K562 (cell line): Measurements from ENCODE around the gene TRA2B. TPM values are rescaled to one million over a fixed set of nuclear protein-coding genes. Genes with fewer than 3 reads are reported as not detected.

Source experiments
- ASH1L ChIP-seq: fragments of 450-650 bp; IDR thresholded peaks from 2 replicates; pipeline ENCODE4 v1.6.1; 2018; ENCODE audit warnings: borderline replicate concordance, mild to moderate bottlenecking, low read depth; ENCODE audit not compliant: partially characterized antibody
- BRF1 ChIP-seq: IDR thresholded peaks from 3 replicates; pipeline ENCODE4 v1.6.1; 2011; ENCODE audit warnings: borderline replicate concordance, mild to moderate bottlenecking; ENCODE audit not compliant: insufficient read length; ENCODE audit errors: extremely low read depth
- CBFB ChIP-seq: sonication (generic); formaldehyde crosslinking; IDR thresholded peaks from 2 replicates; pipeline ENCODE4 v1.4.0; 2020; ENCODE audit warnings: mild to moderate bottlenecking, missing genetic modification reagents
- CBX3 ChIP-seq, 2 experiments: IDR thresholded peaks; 1 replicate in 1 of 2; 2 replicates in 1 of 2; pipeline ENCODE4 v1.6.1; 2012; ENCODE audit warnings: inconsistent platforms in 2 of 2, low read length in 2 of 2, borderline replicate concordance in 1 of 2, control low read depth in 1 of 2
- CBX5 ChIP-seq: IDR thresholded peaks from 2 replicates; pipeline ENCODE4 v1.6.1; 2014; ENCODE audit warnings: low read depth, borderline replicate concordance
- HDGF ChIP-seq: fragments of 450-650 bp; IDR thresholded peaks from 2 replicates; pipeline ENCODE4 v1.6.1; 2016
- KAT7 ChIP-seq: sonication (generic); formaldehyde crosslinking; IDR thresholded peaks from 2 replicates; pipeline ENCODE4 v1.8.0; 2022; ENCODE audit warnings: missing genetic modification reagents, mild to moderate bottlenecking, borderline replicate concordance
- KHSRP ChIP-seq: fragments of 450-650 bp; IDR thresholded peaks from 2 replicates; pipeline ENCODE4 v1.6.1; 2017
- LARP7 ChIP-seq: fragments of 450-650 bp; IDR thresholded peaks from 2 replicates; pipeline ENCODE4 v1.6.1; 2016
- PTBP1 ChIP-seq: fragments of 200-400 bp; formaldehyde crosslinking; IDR thresholded peaks from 2 replicates; pipeline ENCODE4 v1.6.1; 2017; ENCODE audit warnings: low read depth, low read length
- SP1 ChIP-seq: sonication (generic); formaldehyde crosslinking; IDR thresholded peaks from 2 replicates; pipeline ENCODE4 v1.8.1; 2022; ENCODE audit warnings: mild to moderate bottlenecking, missing genetic modification reagents
- XRCC5 ChIP-seq: fragments of 200-400 bp; formaldehyde crosslinking; IDR thresholded peaks from 2 replicates; pipeline ENCODE4 v1.6.1; 2017; ENCODE audit warnings: low read depth, mild to moderate bottlenecking, low read length
- ZNF551 ChIP-seq: fragments of 250-450 bp; sonication (Bioruptor Pico); IDR thresholded peaks from 2 replicates; pipeline ENCODE4 v1.5.0; 2021; ENCODE audit warnings: mild to moderate bottlenecking, moderate library complexity
- ZNF57 ChIP-seq: fragments of 450-650 bp; formaldehyde crosslinking; IDR thresholded peaks from 2 replicates; pipeline ENCODE4 v1.4.0; 2020; ENCODE audit warnings: mild to moderate bottlenecking, moderate library complexity
- polyA plus RNA-seq, 8 experiments: library from polyadenylated mRNA; depleted of rRNA in 4 of 8; stranded (reverse) in 5 of 8; unstranded in 3 of 8; fragments of >200 nt; fragmentation: Nextera tagmentation in 2 of 8; fragmentation: Illumina TruSeq in 1 of 8; extraction: Ambion mirVana in 2 of 8; extraction: Trizol in 1 of 8; gene quantifications; 2 replicates each; pipeline versions ENCODE4 v1.2.1 to v1.2.3, GENCODE V29; 2011 to 2014; ENCODE audit warnings: inconsistent platforms in 1 of 8, missing spikeins in 1 of 8
- total RNA-seq, 7 experiments: library from RNA; depleted of rRNA in 6 of 7; stranded (reverse); fragments of >200 nt in 6 of 7; fragmentation: Illumina TruSeq in 2 of 7; extraction: Trizol in 2 of 7; gene quantifications; 2 replicates each; pipeline versions ENCODE4 v1.2.1 to v1.2.3, GENCODE V29; 2011 to 2021; ENCODE audit warnings: low replicate concordance in 1 of 7
- TF ChIP-seq, protein P1 (sequence below): fragments of 250-450 bp; sonication (Bioruptor Pico); IDR thresholded peaks from 2 replicates; pipeline ENCODE4 v1.6.1; 2021; ENCODE audit warnings: mild to moderate bottlenecking
- TF ChIP-seq, protein P2 (sequence below): fragments of 450-650 bp; IDR thresholded peaks from 2 replicates; pipeline ENCODE4 v1.6.1; 2016; ENCODE audit warnings: low read depth, mild to moderate bottlenecking, moderate library complexity
- TF ChIP-seq, protein P3 (sequence below): fragments of 450-650 bp; IDR thresholded peaks from 2 replicates; pipeline ENCODE4 v1.6.1; 2016; ENCODE audit warnings: antibody characterized with exemption
- TF ChIP-seq, protein P4 (sequence below): sonication (generic); formaldehyde crosslinking; IDR thresholded peaks from 2 replicates; pipeline ENCODE4 v1.8.0; 2022; ENCODE audit warnings: missing genetic modification reagents, mild to moderate bottlenecking, moderate library complexity, borderline replicate concordance
- TF ChIP-seq, protein P5 (sequence below): sonication (generic); formaldehyde crosslinking; IDR thresholded peaks from 2 replicates; pipeline ENCODE4 v1.8.0; 2022; ENCODE audit warnings: mild to moderate bottlenecking, low read depth, missing genetic modification reagents
- TF ChIP-seq, protein P6 (sequence below): fragments of 450-650 bp; formaldehyde crosslinking; IDR thresholded peaks from 2 replicates; pipeline ENCODE4 v1.4.0; 2020; ENCODE audit warnings: mild to moderate bottlenecking, mixed read lengths
- TF ChIP-seq, protein P7 (sequence below): sonication (generic); formaldehyde crosslinking; IDR thresholded peaks from 2 replicates; pipeline ENCODE4 v1.8.1; 2022; ENCODE audit warnings: missing genetic modification reagents

The TRA2B gene
- total and polyA plus RNA-seq, 9 of the 15 experiments (the other 6 are each of a cell fraction or from before 2014, with no cell fraction given), result 105 to 411 (median 278) TPM

DNA sequence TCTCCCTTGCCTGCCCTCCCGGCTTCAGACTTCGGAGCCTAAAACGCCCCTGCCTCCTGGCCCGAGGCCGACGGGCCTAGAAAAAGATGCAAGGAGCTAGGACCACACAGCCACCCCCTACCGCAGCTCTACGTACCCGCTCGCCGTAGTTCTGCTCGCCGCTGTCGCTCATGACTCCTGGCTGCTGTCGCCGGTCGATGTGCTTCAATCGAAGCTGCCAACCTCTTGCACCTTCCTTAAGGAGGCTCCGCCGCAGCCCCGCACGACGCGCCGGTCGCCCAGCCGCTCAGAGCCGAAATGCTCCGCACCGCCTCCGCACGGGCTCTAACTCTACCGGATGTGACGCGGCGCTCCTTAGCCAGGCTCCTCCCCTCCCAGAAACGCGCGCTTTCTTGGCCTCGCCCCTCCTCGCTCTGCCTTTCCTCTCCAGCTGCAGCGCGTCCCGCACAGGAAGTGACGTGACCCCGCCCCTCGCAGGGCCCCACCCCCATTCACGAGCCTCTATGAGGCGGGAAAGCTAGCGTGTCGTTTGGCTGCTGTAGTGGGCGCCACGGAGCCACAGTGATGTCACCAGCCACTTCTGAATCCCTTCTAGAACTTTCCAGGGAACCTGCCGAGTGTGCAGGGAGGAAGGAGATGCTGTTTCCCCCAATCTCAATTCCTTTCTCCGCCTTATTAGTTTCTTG is at the start of gene TRA2B (continued):
- TF ChIP-seq, protein P1, sequence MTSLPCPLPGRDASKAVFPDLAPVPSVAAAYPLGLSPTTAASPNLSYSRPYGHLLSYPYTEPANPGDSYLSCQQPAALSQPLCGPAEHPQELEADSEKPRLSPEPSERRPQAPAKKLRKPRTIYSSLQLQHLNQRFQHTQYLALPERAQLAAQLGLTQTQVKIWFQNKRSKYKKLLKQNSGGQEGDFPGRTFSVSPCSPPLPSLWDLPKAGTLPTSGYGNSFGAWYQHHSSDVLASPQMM (CRISPR knock-in tag), result no peak
- TF ChIP-seq KHSRP, result no peak
- no peak for TF ChIP-seq XRCC5
- TF ChIP-seq, protein P2, sequence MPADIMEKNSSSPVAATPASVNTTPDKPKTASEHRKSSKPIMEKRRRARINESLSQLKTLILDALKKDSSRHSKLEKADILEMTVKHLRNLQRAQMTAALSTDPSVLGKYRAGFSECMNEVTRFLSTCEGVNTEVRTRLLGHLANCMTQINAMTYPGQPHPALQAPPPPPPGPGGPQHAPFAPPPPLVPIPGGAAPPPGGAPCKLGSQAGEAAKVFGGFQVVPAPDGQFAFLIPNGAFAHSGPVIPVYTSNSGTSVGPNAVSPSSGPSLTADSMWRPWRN, result no peak
- TF ChIP-seq, protein P3, sequence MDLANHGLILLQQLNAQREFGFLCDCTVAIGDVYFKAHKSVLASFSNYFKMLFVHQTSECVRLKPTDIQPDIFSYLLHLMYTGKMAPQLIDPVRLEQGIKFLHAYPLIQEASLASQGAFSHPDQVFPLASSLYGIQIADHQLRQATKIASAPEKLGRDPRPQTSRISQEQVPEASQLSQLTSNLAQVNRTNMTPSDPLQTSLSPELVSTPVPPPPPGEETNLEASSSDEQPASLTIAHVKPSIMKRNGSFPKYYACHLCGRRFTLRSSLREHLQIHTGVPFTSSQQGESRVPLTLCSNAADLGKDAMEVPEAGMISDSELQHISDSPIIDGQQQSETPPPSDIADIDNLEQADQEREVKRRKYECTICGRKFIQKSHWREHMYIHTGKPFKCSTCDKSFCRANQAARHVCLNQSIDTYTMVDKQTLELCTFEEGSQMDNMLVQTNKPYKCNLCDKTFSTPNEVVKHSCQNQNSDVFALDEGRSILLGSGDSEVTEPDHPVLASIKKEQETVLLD, result peak; percentile 20; the same call in 1 of the 2 replicates
- TF ChIP-seq PTBP1, result no peak
- TF ChIP-seq, protein P4, sequence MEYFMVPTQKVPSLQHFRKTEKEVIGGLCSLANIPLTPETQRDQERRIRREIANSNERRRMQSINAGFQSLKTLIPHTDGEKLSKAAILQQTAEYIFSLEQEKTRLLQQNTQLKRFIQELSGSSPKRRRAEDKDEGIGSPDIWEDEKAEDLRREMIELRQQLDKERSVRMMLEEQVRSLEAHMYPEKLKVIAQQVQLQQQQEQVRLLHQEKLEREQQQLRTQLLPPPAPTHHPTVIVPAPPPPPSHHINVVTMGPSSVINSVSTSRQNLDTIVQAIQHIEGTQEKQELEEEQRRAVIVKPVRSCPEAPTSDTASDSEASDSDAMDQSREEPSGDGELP (CRISPR knock-in tag), result peak; percentile 97
- TF ChIP-seq ZNF57 (CRISPR knock-in tag), result no peak
- TF ChIP-seq, protein P5, sequence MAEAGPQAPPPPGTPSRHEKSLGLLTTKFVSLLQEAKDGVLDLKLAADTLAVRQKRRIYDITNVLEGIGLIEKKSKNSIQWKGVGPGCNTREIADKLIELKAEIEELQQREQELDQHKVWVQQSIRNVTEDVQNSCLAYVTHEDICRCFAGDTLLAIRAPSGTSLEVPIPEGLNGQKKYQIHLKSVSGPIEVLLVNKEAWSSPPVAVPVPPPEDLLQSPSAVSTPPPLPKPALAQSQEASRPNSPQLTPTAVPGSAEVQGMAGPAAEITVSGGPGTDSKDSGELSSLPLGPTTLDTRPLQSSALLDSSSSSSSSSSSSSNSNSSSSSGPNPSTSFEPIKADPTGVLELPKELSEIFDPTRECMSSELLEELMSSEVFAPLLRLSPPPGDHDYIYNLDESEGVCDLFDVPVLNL (CRISPR knock-in tag), result 0 out of 2 replicates have a peak, but pooled peaks have one; percentile 72
- TF ChIP-seq SP1 (CRISPR knock-in tag), result peak; percentile 86
- no peak; the same call in 1 of the 2 replicates for TF ChIP-seq LARP7
- no peak for TF ChIP-seq ZNF551 (CRISPR knock-in tag)
- peak; percentile 80; the same call in 1 of the 2 replicates for TF ChIP-seq KAT7 (CRISPR knock-in tag)
- TF ChIP-seq BRF1, result no peak
- peak in 1 of 2 experiments; percentile 95; a peak in 2 of 3 replicates for TF ChIP-seq CBX3 (IDR thresholded peaks at IDR 0.05; ENCODE audit: borderline replicate concordance in 1 of 2, low read length in 2 of 2)
- TF ChIP-seq CBFB (CRISPR knock-in tag), result peak; percentile 60; the same call in 1 of the 2 replicates
- peak; percentile 19; the same call in 1 of the 2 replicates for TF ChIP-seq CBX5
- TF ChIP-seq, protein P6, sequence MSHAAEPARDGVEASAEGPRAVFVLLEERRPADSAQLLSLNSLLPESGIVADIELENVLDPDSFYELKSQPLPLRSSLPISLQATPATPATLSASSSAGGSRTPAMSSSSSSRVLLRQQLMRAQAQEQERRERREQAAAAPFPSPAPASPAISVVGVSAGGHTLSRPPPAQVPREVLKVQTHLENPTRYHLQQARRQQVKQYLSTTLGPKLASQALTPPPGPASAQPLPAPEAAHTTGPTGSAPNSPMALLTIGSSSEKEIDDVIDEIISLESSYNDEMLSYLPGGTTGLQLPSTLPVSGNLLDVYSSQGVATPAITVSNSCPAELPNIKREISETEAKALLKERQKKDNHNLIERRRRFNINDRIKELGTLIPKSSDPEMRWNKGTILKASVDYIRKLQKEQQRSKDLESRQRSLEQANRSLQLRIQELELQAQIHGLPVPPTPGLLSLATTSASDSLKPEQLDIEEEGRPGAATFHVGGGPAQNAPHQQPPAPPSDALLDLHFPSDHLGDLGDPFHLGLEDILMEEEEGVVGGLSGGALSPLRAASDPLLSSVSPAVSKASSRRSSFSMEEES (CRISPR knock-in tag), result no peak
- TF ChIP-seq HDGF, result no peak
- TF ChIP-seq ASH1L, result no peak
- TF ChIP-seq, protein P7, sequence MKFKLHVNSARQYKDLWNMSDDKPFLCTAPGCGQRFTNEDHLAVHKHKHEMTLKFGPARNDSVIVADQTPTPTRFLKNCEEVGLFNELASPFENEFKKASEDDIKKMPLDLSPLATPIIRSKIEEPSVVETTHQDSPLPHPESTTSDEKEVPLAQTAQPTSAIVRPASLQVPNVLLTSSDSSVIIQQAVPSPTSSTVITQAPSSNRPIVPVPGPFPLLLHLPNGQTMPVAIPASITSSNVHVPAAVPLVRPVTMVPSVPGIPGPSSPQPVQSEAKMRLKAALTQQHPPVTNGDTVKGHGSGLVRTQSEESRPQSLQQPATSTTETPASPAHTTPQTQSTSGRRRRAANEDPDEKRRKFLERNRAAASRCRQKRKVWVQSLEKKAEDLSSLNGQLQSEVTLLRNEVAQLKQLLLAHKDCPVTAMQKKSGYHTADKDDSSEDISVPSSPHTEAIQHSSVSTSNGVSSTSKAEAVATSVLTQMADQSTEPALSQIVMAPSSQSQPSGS, result peak; percentile 90
